Measurements from ENCODE around the gene SLCO2B1.

SLCO2B1 gene

DNA sequence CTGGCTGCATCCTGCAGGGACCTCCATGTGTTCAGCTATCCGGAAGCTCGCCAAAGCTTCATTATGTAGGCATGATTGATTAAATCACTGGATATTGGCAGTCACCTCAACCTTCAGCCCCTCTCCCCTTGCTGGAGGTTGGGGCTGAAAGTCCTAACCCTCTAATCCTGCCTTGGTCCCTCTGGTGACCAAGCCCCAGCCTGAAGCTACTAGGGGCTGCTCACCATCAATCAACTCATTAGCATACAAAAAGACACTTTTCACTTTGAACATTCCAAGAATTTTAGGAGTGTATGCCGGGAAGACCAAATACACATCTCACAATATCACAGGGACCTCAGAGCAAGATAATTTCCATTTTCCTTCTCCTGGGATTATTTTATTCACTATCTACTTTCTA, 50.9 kb downstream of the SLCO2B1 start:
- TF ChIP-seq TOX (CRISPR knock-in tag; IDR thresholded peaks at IDR 0.05; ENCODE audit: borderline replicate concordance) = no peak
- TF ChIP-seq, protein P1, sequence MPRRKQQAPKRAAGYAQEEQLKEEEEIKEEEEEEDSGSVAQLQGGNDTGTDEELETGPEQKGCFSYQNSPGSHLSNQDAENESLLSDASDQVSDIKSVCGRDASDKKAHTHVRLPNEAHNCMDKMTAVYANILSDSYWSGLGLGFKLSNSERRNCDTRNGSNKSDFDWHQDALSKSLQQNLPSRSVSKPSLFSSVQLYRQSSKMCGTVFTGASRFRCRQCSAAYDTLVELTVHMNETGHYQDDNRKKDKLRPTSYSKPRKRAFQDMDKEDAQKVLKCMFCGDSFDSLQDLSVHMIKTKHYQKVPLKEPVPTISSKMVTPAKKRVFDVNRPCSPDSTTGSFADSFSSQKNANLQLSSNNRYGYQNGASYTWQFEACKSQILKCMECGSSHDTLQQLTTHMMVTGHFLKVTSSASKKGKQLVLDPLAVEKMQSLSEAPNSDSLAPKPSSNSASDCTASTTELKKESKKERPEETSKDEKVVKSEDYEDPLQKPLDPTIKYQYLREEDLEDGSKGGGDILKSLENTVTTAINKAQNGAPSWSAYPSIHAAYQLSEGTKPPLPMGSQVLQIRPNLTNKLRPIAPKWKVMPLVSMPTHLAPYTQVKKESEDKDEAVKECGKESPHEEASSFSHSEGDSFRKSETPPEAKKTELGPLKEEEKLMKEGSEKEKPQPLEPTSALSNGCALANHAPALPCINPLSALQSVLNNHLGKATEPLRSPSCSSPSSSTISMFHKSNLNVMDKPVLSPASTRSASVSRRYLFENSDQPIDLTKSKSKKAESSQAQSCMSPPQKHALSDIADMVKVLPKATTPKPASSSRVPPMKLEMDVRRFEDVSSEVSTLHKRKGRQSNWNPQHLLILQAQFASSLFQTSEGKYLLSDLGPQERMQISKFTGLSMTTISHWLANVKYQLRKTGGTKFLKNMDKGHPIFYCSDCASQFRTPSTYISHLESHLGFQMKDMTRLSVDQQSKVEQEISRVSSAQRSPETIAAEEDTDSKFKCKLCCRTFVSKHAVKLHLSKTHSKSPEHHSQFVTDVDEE (CRISPR knock-in tag; IDR thresholded peaks at IDR 0.05) = no peak
- TF ChIP-seq ZNF70 (CRISPR knock-in tag; IDR thresholded peaks at IDR 0.05) = no peak
- TF ChIP-seq RARB (CRISPR knock-in tag; IDR thresholded peaks at IDR 0.05) = no peak
- TF ChIP-seq, protein P2, sequence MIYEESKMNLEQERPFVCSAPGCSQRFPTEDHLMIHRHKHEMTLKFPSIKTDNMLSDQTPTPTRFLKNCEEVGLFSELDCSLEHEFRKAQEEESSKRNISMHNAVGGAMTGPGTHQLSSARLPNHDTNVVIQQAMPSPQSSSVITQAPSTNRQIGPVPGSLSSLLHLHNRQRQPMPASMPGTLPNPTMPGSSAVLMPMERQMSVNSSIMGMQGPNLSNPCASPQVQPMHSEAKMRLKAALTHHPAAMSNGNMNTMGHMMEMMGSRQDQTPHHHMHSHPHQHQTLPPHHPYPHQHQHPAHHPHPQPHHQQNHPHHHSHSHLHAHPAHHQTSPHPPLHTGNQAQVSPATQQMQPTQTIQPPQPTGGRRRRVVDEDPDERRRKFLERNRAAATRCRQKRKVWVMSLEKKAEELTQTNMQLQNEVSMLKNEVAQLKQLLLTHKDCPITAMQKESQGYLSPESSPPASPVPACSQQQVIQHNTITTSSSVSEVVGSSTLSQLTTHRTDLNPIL (CRISPR knock-in tag; IDR thresholded peaks at IDR 0.05; ENCODE audit: low read depth) = no peak
- no peak for TF ChIP-seq ISL1 (CRISPR knock-in tag; IDR thresholded peaks at IDR 0.05)
- TF ChIP-seq, protein P3, sequence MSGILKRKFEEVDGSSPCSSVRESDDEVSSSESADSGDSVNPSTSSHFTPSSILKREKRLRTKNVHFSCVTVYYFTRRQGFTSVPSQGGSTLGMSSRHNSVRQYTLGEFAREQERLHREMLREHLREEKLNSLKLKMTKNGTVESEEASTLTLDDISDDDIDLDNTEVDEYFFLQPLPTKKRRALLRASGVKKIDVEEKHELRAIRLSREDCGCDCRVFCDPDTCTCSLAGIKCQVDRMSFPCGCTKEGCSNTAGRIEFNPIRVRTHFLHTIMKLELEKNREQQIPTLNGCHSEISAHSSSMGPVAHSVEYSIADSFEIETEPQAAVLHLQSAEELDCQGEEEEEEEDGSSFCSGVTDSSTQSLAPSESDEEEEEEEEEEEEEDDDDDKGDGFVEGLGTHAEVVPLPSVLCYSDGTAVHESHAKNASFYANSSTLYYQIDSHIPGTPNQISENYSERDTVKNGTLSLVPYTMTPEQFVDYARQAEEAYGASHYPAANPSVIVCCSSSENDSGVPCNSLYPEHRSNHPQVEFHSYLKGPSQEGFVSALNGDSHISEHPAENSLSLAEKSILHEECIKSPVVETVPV (CRISPR knock-in tag; IDR thresholded peaks at IDR 0.05) = no peak
- no peak for TF ChIP-seq ZC3H10 (CRISPR knock-in tag; IDR thresholded peaks at IDR 0.05)
- TF ChIP-seq, protein P4, sequence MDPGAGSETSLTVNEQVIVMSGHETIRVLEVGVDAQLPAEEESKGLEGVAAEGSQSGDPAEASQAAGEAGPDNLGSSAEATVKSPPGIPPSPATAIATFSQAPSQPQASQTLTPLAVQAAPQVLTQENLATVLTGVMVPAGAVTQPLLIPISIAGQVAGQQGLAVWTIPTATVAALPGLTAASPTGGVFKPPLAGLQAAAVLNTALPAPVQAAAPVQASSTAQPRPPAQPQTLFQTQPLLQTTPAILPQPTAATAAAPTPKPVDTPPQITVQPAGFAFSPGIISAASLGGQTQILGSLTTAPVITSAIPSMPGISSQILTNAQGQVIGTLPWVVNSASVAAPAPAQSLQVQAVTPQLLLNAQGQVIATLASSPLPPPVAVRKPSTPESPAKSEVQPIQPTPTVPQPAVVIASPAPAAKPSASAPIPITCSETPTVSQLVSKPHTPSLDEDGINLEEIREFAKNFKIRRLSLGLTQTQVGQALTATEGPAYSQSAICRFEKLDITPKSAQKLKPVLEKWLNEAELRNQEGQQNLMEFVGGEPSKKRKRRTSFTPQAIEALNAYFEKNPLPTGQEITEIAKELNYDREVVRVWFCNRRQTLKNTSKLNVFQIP (CRISPR knock-in tag; IDR thresholded peaks at IDR 0.05; ENCODE audit: borderline replicate concordance, low read depth) = no peak
- TF ChIP-seq ZFP3 (CRISPR knock-in tag; IDR thresholded peaks at IDR 0.05) = no peak
- no peak for TF ChIP-seq ZNF565 (CRISPR knock-in tag; conservative IDR thresholded peaks at IDR 0.05; ENCODE audit: low read depth)
- no peak for TF ChIP-seq OSR1 (CRISPR knock-in tag; IDR thresholded peaks at IDR 0.05)
- no peak for TF ChIP-seq TCF4 (CRISPR knock-in tag; IDR thresholded peaks at IDR 0.05; ENCODE audit: borderline replicate concordance)
- TF ChIP-seq ZFP30 (CRISPR knock-in tag; IDR thresholded peaks at IDR 0.05) = no peak
- TF ChIP-seq, protein P5, sequence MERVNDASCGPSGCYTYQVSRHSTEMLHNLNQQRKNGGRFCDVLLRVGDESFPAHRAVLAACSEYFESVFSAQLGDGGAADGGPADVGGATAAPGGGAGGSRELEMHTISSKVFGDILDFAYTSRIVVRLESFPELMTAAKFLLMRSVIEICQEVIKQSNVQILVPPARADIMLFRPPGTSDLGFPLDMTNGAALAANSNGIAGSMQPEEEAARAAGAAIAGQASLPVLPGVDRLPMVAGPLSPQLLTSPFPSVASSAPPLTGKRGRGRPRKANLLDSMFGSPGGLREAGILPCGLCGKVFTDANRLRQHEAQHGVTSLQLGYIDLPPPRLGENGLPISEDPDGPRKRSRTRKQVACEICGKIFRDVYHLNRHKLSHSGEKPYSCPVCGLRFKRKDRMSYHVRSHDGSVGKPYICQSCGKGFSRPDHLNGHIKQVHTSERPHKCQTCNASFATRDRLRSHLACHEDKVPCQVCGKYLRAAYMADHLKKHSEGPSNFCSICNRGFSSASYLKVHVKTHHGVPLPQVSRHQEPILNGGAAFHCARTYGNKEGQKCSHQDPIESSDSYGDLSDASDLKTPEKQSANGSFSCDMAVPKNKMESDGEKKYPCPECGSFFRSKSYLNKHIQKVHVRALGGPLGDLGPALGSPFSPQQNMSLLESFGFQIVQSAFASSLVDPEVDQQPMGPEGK (CRISPR knock-in tag; IDR thresholded peaks at IDR 0.05; ENCODE audit: borderline replicate concordance) = no peak
- no peak for TF ChIP-seq CSDC2 (CRISPR knock-in tag; IDR thresholded peaks at IDR 0.05)
- TF ChIP-seq ESRRG (CRISPR knock-in tag; IDR thresholded peaks at IDR 0.05) = no peak
- ATAC-seq = no peak

DNA sequence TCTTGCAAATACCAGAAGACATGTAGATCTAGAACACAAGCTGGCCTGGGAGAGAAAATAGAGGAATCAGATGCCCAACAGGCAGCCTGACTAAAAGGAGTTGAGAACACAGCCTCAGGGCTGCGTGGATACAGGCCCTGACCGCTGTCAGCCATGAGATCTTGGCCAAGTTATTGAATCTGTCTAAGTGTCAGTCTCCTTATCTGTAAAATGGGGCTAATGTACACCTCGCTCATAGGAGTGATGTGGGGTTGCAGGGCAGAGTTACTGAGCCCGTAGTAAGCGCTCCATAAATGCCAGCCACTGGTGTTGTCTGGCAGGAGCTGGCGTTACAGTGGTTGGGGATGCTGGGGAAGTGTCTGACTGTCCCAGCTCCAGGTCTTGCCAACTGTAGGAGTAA, 51.3 kb downstream of the SLCO2B1 start:
- TF ChIP-seq, protein P4 (CRISPR knock-in tag; IDR thresholded peaks at IDR 0.05; ENCODE audit: borderline replicate concordance, low read depth) = no peak
- TF ChIP-seq, protein P5 (CRISPR knock-in tag; IDR thresholded peaks at IDR 0.05; ENCODE audit: borderline replicate concordance) = no peak
- no peak for TF ChIP-seq ZFP30 (CRISPR knock-in tag; IDR thresholded peaks at IDR 0.05)
- TF ChIP-seq TCF4 (CRISPR knock-in tag; IDR thresholded peaks at IDR 0.05; ENCODE audit: borderline replicate concordance) = no peak
- no peak for TF ChIP-seq CSDC2 (CRISPR knock-in tag; IDR thresholded peaks at IDR 0.05)
- TF ChIP-seq ZFP3 (CRISPR knock-in tag; IDR thresholded peaks at IDR 0.05) = no peak
- no peak for TF ChIP-seq ISL1 (CRISPR knock-in tag; IDR thresholded peaks at IDR 0.05)
- no peak for TF ChIP-seq TOX (CRISPR knock-in tag; IDR thresholded peaks at IDR 0.05; ENCODE audit: borderline replicate concordance)
- TF ChIP-seq RARB (CRISPR knock-in tag; IDR thresholded peaks at IDR 0.05) = no peak
- no peak for TF ChIP-seq SNAI2 (CRISPR knock-in tag; IDR thresholded peaks at IDR 0.05)
- ATAC-seq = no peak

Data from SK-N-SH treated with all-trans-retinoic acid at 6 μM for 48 hours (cell line).